Measurements from ENCODE around the gene MAPKAP1.

DNA sequence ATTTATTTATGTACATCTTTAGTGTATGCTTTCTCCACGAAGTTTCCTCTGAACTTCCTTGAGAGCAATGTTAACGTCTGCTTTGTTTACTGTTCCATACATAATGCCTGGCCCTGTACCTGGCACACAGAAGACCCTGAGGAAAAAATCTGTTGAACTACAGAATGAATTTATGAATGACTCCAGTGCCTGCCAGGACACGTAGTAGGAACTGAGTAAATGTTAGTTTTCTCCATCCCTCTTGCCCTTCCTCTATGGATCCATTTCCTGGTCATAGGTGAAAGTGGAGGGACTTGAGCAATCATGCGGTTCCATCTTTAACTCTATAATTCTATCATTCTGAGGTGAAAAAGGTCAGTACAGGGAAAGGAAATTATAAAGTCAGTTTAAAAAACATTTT lies 117.7 kb downstream of the MAPKAP1 start:
- TF ChIP-seq, protein P1, sequence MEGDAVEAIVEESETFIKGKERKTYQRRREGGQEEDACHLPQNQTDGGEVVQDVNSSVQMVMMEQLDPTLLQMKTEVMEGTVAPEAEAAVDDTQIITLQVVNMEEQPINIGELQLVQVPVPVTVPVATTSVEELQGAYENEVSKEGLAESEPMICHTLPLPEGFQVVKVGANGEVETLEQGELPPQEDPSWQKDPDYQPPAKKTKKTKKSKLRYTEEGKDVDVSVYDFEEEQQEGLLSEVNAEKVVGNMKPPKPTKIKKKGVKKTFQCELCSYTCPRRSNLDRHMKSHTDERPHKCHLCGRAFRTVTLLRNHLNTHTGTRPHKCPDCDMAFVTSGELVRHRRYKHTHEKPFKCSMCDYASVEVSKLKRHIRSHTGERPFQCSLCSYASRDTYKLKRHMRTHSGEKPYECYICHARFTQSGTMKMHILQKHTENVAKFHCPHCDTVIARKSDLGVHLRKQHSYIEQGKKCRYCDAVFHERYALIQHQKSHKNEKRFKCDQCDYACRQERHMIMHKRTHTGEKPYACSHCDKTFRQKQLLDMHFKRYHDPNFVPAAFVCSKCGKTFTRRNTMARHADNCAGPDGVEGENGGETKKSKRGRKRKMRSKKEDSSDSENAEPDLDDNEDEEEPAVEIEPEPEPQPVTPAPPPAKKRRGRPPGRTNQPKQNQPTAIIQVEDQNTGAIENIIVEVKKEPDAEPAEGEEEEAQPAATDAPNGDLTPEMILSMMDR (optimal IDR thresholded peaks at IDR 0.05 in 1 of 3, IDR thresholded peaks at IDR 0.05 in 1 of 3, conservative IDR thresholded peaks at IDR 0.05 in 1 of 3; ENCODE audit: extremely low read depth in 1 of 3, insufficient read depth in 2 of 3, low read length in 3 of 3), result no peak
- TF ChIP-seq EZH2 (IDR thresholded peaks at IDR 0.05; ENCODE audit: low read length), result no peak

Data from keratinocyte (primary cell).